ENCODE measurements around the gene SKI. TPM values are rescaled to one million over a fixed set of nuclear protein-coding genes. Genes with fewer than 3 reads are reported as not detected.

The SKI gene
- total RNA-seq, 3 donors from 2014 or later: 22.1 to 33.8 (median 26.7) TPM

DNA sequence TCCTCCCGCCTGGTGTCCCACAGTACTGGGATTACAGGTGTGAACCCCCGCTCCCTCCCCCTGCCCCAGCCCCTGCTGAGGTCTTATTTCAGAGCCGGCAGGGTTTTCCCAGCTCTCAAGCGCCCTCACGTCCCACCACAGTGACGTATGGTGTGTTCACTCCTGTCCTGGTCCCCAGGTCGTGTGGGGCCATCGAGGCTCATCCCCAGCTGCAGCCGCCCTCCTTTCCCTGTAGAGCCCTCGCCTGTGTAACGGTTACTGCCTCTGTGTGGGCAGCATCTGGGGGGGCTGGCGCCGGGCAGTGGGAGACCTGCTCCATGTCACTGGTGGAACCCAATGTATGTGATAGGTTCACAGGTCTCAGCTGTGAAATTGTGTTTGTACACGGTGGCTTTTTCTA, 23.2 kb downstream of the SKI start:
- Histone ChIP-seq H3K9me3 (no peaks in the 10 kb centered on the region), H3K4me3 (peak overlapping the region in 1 of 3 donors; percentile 43), H3K36me3 (no peaks in the 10 kb centered on the region), H3K27ac (peak overlapping the region; percentile 58 to 65), H3K4me1 (peaks cover 39 to 54% of the 10 kb centered on the region in 2 donors), H3K27me3 (no peaks in the 10 kb centered on the region)
- DNase-seq (ENCODE audit: low spot score in 2 of 2): no peak
- TF ChIP-seq, protein P1, sequence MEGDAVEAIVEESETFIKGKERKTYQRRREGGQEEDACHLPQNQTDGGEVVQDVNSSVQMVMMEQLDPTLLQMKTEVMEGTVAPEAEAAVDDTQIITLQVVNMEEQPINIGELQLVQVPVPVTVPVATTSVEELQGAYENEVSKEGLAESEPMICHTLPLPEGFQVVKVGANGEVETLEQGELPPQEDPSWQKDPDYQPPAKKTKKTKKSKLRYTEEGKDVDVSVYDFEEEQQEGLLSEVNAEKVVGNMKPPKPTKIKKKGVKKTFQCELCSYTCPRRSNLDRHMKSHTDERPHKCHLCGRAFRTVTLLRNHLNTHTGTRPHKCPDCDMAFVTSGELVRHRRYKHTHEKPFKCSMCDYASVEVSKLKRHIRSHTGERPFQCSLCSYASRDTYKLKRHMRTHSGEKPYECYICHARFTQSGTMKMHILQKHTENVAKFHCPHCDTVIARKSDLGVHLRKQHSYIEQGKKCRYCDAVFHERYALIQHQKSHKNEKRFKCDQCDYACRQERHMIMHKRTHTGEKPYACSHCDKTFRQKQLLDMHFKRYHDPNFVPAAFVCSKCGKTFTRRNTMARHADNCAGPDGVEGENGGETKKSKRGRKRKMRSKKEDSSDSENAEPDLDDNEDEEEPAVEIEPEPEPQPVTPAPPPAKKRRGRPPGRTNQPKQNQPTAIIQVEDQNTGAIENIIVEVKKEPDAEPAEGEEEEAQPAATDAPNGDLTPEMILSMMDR (IDR thresholded peaks at IDR 0.05): no peak
- TF ChIP-seq POLR2A (IDR thresholded peaks at IDR 0.05) (no peak), POLR2AphosphoS5 (IDR thresholded peaks at IDR 0.05) (no peak)
- intact Hi-C loops (cut with DNase I; ENCODE audit: low total_unique reads): no loop called here

DNA sequence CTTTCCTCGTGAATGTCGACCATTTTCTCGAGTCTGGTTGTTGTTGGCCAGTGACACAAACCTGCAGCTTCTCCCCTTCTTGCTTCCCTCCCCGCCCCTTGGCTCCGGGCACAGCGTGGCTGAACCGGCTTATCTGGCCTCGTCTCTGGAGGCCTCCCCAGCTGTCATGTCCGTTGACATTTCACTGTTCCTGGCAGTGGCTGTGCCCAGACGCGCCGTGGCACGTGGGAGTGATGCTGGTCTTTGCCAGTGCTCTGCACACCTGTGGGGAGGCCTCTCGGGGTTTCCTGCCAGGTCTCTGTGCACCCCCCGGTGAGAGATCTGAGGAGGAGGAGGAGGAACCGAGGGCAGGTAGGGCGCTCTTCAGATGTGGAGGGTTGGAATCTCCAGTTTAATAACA, 23.7 kb downstream of the SKI start:
- no peaks in the 10 kb centered on the region for H3K36me3 ChIP-seq
- DNase-seq (ENCODE audit: low spot score in 2 of 2): peak; percentile 72 to 80
- H3K9me3 ChIP-seq: no peaks in the 10 kb centered on the region
- peak overlapping the region in 1 of 3 donors; percentile 43 for H3K4me3 ChIP-seq
- intact Hi-C loops (cut with DNase I; ENCODE audit: low total_unique reads): no loop called here
- H3K4me1 ChIP-seq: peaks cover 39 to 55% of the 10 kb centered on the region in 2 donors
- peak overlapping the region; percentile 58 to 65 for H3K27ac ChIP-seq
- H3K27me3 ChIP-seq: no peaks in the 10 kb centered on the region
- peak; percentile 12 to 40 (median 36) for TF ChIP-seq POLR2AphosphoS5 (IDR thresholded peaks at IDR 0.05)
- TF ChIP-seq, protein P1 (IDR thresholded peaks at IDR 0.05): no peak

GRCh38 chr1:2252423-2252822, 24.3 kb downstream of the SKI start:
- DNase-seq (ENCODE audit: low spot score in 2 of 2): no peak
- no peaks in the 10 kb centered on the region for H3K27me3 ChIP-seq
- H3K36me3 ChIP-seq: no peaks in the 10 kb centered on the region
- TF ChIP-seq POLR2A (IDR thresholded peaks at IDR 0.05) (no peak), POLR2AphosphoS5 (IDR thresholded peaks at IDR 0.05) (no peak)
- TF ChIP-seq, protein P1 (IDR thresholded peaks at IDR 0.05): no peak
- no peak overlapping the region for H3K4me3 ChIP-seq
- H3K4me1 ChIP-seq: peaks cover 37 to 60% of the 10 kb centered on the region in 2 donors
- H3K9me3 ChIP-seq: no peaks in the 10 kb centered on the region
- intact Hi-C loops (cut with DNase I; ENCODE audit: low total_unique reads): no loop called here
- peak overlapping the region; percentile 58 to 65 for H3K27ac ChIP-seq

GRCh38 chr1:2253036-2253796, 25.1 kb downstream of the SKI start:
- no peak for DNase-seq (ENCODE audit: low spot score in 2 of 2)
- no peaks in the 10 kb centered on the region for H3K27me3 ChIP-seq
- H3K36me3 ChIP-seq: no peaks in the 10 kb centered on the region
- intact Hi-C loops (cut with DNase I; ENCODE audit: low total_unique reads): no loop called here
- H3K4me1 ChIP-seq: peaks cover 29 to 54% of the 10 kb centered on the region in 2 donors
- H3K4me3 ChIP-seq: no peak overlapping the region
- H3K27ac ChIP-seq: no peak overlapping the region
- no peak for TF ChIP-seq POLR2A (IDR thresholded peaks at IDR 0.05)
- TF ChIP-seq, protein P1 (IDR thresholded peaks at IDR 0.05): no peak
- no peak for TF ChIP-seq POLR2AphosphoS5 (IDR thresholded peaks at IDR 0.05)
- no peaks in the 10 kb centered on the region for H3K9me3 ChIP-seq

DNA sequence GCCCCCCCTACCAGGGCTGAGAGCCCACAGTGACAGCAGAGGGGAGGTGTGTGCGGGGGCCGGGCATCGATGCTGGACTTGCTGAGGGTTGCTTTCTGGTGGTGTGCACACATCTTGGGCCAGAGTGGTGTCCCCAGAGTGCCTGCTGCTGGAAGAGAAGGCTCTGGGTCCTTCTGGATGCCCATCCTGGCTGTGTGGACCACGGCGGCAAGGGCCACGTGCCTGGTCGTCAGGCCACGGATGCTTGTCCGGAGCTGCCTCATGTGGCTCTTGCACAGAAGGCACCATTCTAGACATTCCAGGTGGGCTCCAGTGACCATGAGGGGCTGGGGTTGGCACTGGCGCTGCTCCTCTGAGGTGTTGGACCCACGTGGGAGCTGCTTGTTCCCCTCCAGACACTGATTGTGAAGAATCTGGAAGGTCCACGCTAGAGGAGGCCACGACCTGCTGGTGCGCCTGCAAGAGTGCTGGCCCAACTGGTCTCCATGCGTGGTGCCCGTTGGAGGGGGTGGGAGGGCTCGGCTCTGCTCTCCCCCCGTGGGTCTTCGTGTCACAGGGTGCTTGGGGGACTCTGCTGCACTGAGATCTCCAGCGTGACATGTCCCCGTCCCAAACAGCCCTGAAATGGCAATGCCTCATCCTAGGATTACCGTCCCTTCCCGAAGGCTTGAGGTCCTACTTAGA, 25.8 kb downstream of the SKI start:
- Histone ChIP-seq H3K36me3 (no peaks in the 10 kb centered on the region), H3K4me3 (no peak overlapping the region), H3K27ac (peak overlapping the region in 1 of 2 donors; percentile 80), H3K27me3 (no peaks in the 10 kb centered on the region), H3K9me3 (no peaks in the 10 kb centered on the region), H3K4me1 (peaks cover 22 to 47% of the 10 kb centered on the region in 2 donors)
- DNase-seq (ENCODE audit: low spot score in 2 of 2): no peak
- intact Hi-C loops (cut with DNase I; ENCODE audit: low total_unique reads): no loop called here
- TF ChIP-seq POLR2AphosphoS5 (IDR thresholded peaks at IDR 0.05): no peak
- TF ChIP-seq, protein P1 (IDR thresholded peaks at IDR 0.05): no peak
- no peak for TF ChIP-seq POLR2A (IDR thresholded peaks at IDR 0.05)

All from breast epithelium (tissue), 4 donors.